WTC11 (cell line): ENCODE data around the gene ANG. TPM values are rescaled to one million over a fixed set of nuclear protein-coding genes. Genes with fewer than 3 reads are reported as not detected.

Experiments used
- ATAC-seq: fragments of 200-7000 bp; cut with Tn5 transposase; 2 replicates; pipeline ENCODE4 v1.10.0; 2021; ENCODE audit warnings: mild to moderate bottlenecking, moderate library complexity
- CTCF ChIA-PET: fragments of 300-600 bp; sonication (Branson Sonifier 250); formaldehyde crosslinking; loops from one replicate; lab custom pipeline; 2021; ENCODE audit warnings: antibody characterized with exemption; lab: Charles Lee
- POLR2A ChIA-PET: fragments of 350-600 bp; sonication (Branson Sonifier 250); formaldehyde crosslinking; loops from one replicate; lab custom pipeline; 2021; ENCODE audit warnings: antibody characterized with exemption; lab: Charles Lee
- DNase-seq: peaks from one replicate; pipeline ENCODE4 v3.0.0; 2021; ENCODE audit warnings: low spot score
- H3K27ac Mint-ChIP-seq: 2 replicates; pipeline ENCODE4 v1.8.0; 2021; ENCODE audit warnings: mixed read lengths
- H3K27me3 Mint-ChIP-seq: 2 replicates; pipeline ENCODE4 v1.8.0; 2021; ENCODE audit warnings: low read depth, mild to moderate bottlenecking, moderate library complexity, mixed read lengths
- H3K36me3 Mint-ChIP-seq: 2 replicates; pipeline ENCODE4 v1.8.0; 2021; ENCODE audit warnings: mixed read lengths
- H3K4me1 Mint-ChIP-seq: 2 replicates; pipeline ENCODE4 v1.8.0; 2022; ENCODE audit warnings: mixed read lengths
- H3K4me3 Mint-ChIP-seq: 2 replicates; pipeline ENCODE4 v1.8.0; 2021; ENCODE audit warnings: mild to moderate bottlenecking, moderate library complexity, mixed read lengths
- H3K9me3 Mint-ChIP-seq: 2 replicates; pipeline ENCODE4 v1.8.0; 2021; ENCODE audit warnings: mixed read lengths
- ATF2 ChIP-seq: sonication (generic); formaldehyde crosslinking; IDR thresholded peaks from 2 replicates; pipeline ENCODE4 v1.8.1; 2022; ENCODE audit warnings: low read depth, missing genetic modification reagents, borderline replicate concordance
- ATF3 ChIP-seq: sonication (generic); formaldehyde crosslinking; conservative IDR thresholded peaks from 2 replicates; pipeline ENCODE4 v1.8.1; 2022; ENCODE audit warnings: mild to moderate bottlenecking, missing genetic modification reagents
- CDX4 ChIP-seq: fragments of 250-450 bp; sonication (Bioruptor Pico); IDR thresholded peaks from 2 replicates; pipeline ENCODE4 v1.9.0; 2021; ENCODE audit warnings: moderate library complexity, mild to moderate bottlenecking, inconsistent platforms, borderline replicate concordance
- CREB1 ChIP-seq: sonication (generic); formaldehyde crosslinking; IDR thresholded peaks from 2 replicates; pipeline ENCODE4 v1.8.0; 2023; ENCODE audit warnings: mild to moderate bottlenecking, missing genetic modification reagents
- E2F4 ChIP-seq: sonication (generic); formaldehyde crosslinking; IDR thresholded peaks from 2 replicates; pipeline ENCODE4 v1.8.1; 2022; ENCODE audit warnings: low read depth, mild to moderate bottlenecking, moderate library complexity, missing genetic modification reagents, borderline replicate concordance
- HMGA2 ChIP-seq: fragments of 250-450 bp; sonication (Bioruptor Pico); IDR thresholded peaks from 2 replicates; pipeline ENCODE4 v1.4.0; 2021; ENCODE audit warnings: mild to moderate bottlenecking, moderate library complexity
- JAZF1 ChIP-seq: fragments of 250-450 bp; sonication (Bioruptor Pico); IDR thresholded peaks from 2 replicates; pipeline ENCODE4 v1.9.0; 2021; ENCODE audit warnings: moderate library complexity, mild to moderate bottlenecking, inconsistent platforms
- JUN ChIP-seq: sonication (generic); formaldehyde crosslinking; IDR thresholded peaks from 2 replicates; pipeline ENCODE4 v1.8.0; 2023; ENCODE audit warnings: mild to moderate bottlenecking, missing genetic modification reagents
- NFATC4 ChIP-seq: fragments of 250-450 bp; sonication (Bioruptor Pico); IDR thresholded peaks from 2 replicates; pipeline ENCODE4 v1.9.0; 2021; ENCODE audit warnings: mild to moderate bottlenecking
- NFYB ChIP-seq: sonication (generic); formaldehyde crosslinking; conservative IDR thresholded peaks from 2 replicates; pipeline ENCODE4 v1.8.0; 2022; ENCODE audit warnings: low read depth, missing genetic modification reagents
- NR2C2 ChIP-seq: sonication (generic); formaldehyde crosslinking; IDR thresholded peaks from 2 replicates; pipeline ENCODE4 v1.8.0; 2022; ENCODE audit warnings: mild to moderate bottlenecking, missing genetic modification reagents
- RORB ChIP-seq: fragments of 250-450 bp; sonication (Bioruptor Pico); IDR thresholded peaks from 2 replicates; pipeline ENCODE4 v1.9.0; 2021; ENCODE audit warnings: mild to moderate bottlenecking
- SP1 ChIP-seq: sonication (generic); formaldehyde crosslinking; conservative IDR thresholded peaks from 2 replicates; pipeline ENCODE4 v1.8.1; 2022; ENCODE audit warnings: missing genetic modification reagents
- USF1 ChIP-seq: sonication (generic); formaldehyde crosslinking; IDR thresholded peaks from 2 replicates; pipeline ENCODE4 v1.8.0; 2022; ENCODE audit warnings: mild to moderate bottlenecking, missing genetic modification reagents
- USF2 ChIP-seq: sonication (generic); formaldehyde crosslinking; IDR thresholded peaks from 2 replicates; pipeline ENCODE4 v1.8.1; 2023; ENCODE audit warnings: mild to moderate bottlenecking, missing genetic modification reagents, moderate library complexity
- ZNF281 ChIP-seq: sonication (generic); formaldehyde crosslinking; IDR thresholded peaks from 2 replicates; pipeline ENCODE4 v1.8.0; 2023; ENCODE audit warnings: mild to moderate bottlenecking, missing genetic modification reagents
- ZNF317 ChIP-seq: sonication (generic); formaldehyde crosslinking; IDR thresholded peaks from 2 replicates; pipeline ENCODE4 v1.8.1; 2023; ENCODE audit warnings: low read depth, mild to moderate bottlenecking, moderate library complexity, missing genetic modification reagents, borderline replicate concordance
- ZNF396 ChIP-seq: fragments of 250-450 bp; sonication (Bioruptor Pico); IDR thresholded peaks from 2 replicates; pipeline ENCODE4 v1.8.0; 2021; ENCODE audit warnings: mild to moderate bottlenecking, moderate library complexity, borderline replicate concordance
- ZNF416 ChIP-seq: fragments of 250-450 bp; sonication (Bioruptor Pico); IDR thresholded peaks from 2 replicates; pipeline ENCODE4 v1.9.0; 2021; ENCODE audit warnings: mild to moderate bottlenecking, inconsistent platforms
- ZNF671 ChIP-seq: fragments of 250-450 bp; sonication (Bioruptor Pico); IDR thresholded peaks from 2 replicates; pipeline ENCODE4 v1.8.0; 2021; ENCODE audit warnings: mild to moderate bottlenecking
- total RNA-seq: library from RNA; stranded (reverse); gene quantifications from 3 replicates; pipeline ENCODE4 v1.2.3, GENCODE V29; 2021

The ANG gene
- total RNA-seq, 1 experiment from 2014 or later: 4.8 TPM

- no peak for TF ChIP-seq NFATC4 (CRISPR knock-in tag)
- TF ChIP-seq CREB1 (CRISPR knock-in tag): no peak
- no peak for TF ChIP-seq HMGA2 (CRISPR knock-in tag)
- TF ChIP-seq JAZF1: no peak
- TF ChIP-seq NFYB (CRISPR knock-in tag): no peak
Observed at GRCh38 chr14:20711685-20712084, 23.1 kb downstream of the ANG start (continued).

- no peak for DNase-seq
- ChIA-PET CTCF (interaction anchor here (0.9 to 1.0 kb wide), 2 partner anchors 154 to 302 kb away, joined by 3 read pairs; no protein-coding TSS in a partner anchor), POLR2A (no interaction called here)
- ATAC-seq: no peak
- Mint-ChIP-seq H3K4me3 (no peak overlapping the region), H3K4me1 (peaks cover 19% of the 10 kb centered on the region), H3K9me3 (peaks cover 26% of the 10 kb centered on the region), H3K36me3 (no peaks in the 10 kb centered on the region), H3K27ac (peak overlapping the region; percentile 28; the same call in 1 of the 2 replicates), H3K27me3 (no peaks in the 10 kb centered on the region; the same call in 1 of the 2 replicates)
- TF ChIP-seq ATF3 (CRISPR knock-in tag) (no peak), ZNF396 (CRISPR knock-in tag) (no peak), ZNF281 (CRISPR knock-in tag) (no peak), E2F4 (CRISPR knock-in tag) (no peak), NFATC4 (CRISPR knock-in tag) (no peak), ATF2 (CRISPR knock-in tag) (no peak), ZNF671 (CRISPR knock-in tag) (no peak)
Observed at GRCh38 chr14:20712904-20713303, 24.3 kb downstream of the ANG start.

- ATAC-seq (no peak), DNase-seq (no peak)
- Mint-ChIP-seq H3K27ac (no peak overlapping the region), H3K9me3 (peaks cover 14% of the 10 kb centered on the region), H3K4me1 (peaks cover 14% of the 10 kb centered on the region), H3K36me3 (no peaks in the 10 kb centered on the region), H3K27me3 (no peaks in the 10 kb centered on the region; the same call in 1 of the 2 replicates), H3K4me3 (no peak overlapping the region)
- POLR2A ChIA-PET: no interaction called here
- CTCF ChIA-PET: interaction anchor here (1.3 to 2.0 kb wide), 2 partner anchors 44 to 143 kb away, joined by 5 read pairs; no protein-coding TSS in a partner anchor
- TF ChIP-seq ATF2 (CRISPR knock-in tag): no peak
- TF ChIP-seq USF2 (CRISPR knock-in tag): no peak
- no peak for TF ChIP-seq ZNF416
- no peak for TF ChIP-seq CDX4 (CRISPR knock-in tag)
- TF ChIP-seq ZNF396 (CRISPR knock-in tag): no peak
- no peak for TF ChIP-seq RORB (CRISPR knock-in tag)
- TF ChIP-seq SP1 (CRISPR knock-in tag): no peak
- no peak for TF ChIP-seq ZNF317 (CRISPR knock-in tag)
- TF ChIP-seq NR2C2 (CRISPR knock-in tag): no peak
- TF ChIP-seq NFATC4 (CRISPR knock-in tag): no peak
- no peak for TF ChIP-seq JUN
- no peak for TF ChIP-seq E2F4 (CRISPR knock-in tag)
- no peak for TF ChIP-seq USF1 (CRISPR knock-in tag)
Observed at GRCh38 chr14:20714593-20715250, 26.2 kb downstream of the ANG start.
